Measurements from ENCODE around the gene OR10X1.

The OR10X1 gene

DNA sequence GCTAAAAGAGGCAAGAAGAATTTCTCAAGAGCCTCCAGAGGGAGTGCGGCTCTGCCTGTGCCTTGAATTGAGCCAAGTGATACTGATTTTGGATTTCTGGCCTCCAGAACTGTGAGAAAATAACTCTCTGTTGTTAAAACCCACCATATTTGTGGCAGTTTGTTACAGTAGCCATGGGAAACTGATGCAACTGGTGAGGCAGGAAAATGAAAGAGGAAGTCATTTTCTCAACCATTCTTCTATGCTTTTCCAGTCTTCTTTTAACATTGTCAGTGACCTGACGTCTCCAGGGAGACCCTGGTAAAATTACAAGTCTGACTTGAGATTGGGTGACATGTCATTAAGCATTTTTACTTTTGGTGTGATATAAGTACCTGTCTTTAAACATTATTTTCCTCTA, 15.1 kb downstream of the OR10X1 start:
- Histone ChIP-seq H3K4me1 (ENCODE audit: control insufficient read depth, insufficient read depth, low read length, poor library complexity, severe bottlenecking) (no peaks in the 10 kb centered on the region), H3K27ac (ENCODE audit: low read depth, low read length, severe bottlenecking) (no peak overlapping the region), H3K4me3 (ENCODE audit: extremely low read depth, insufficient read depth, low read length, poor library complexity, severe bottlenecking) (no peak overlapping the region), H3K9me3 (ENCODE audit: control insufficient read depth, low read length) (no peaks in the 10 kb centered on the region), H3K36me3 (ENCODE audit: control insufficient read depth, insufficient read depth, low read length) (no peaks in the 10 kb centered on the region)
- WGBS, 2 experiments (ENCODE audit: insufficient coverage in 2 of 2) = 100% methylated on average over 1 of the region's 2 CpGs; no CpG with 5 or more reads in 1 of the 2 experiments

GRCh38 chr1:158563853-158564252, 15.8 kb downstream of the OR10X1 start:
- no CpG with 5 or more reads among the region's 2 CpGs for WGBS, 2 experiments (ENCODE audit: insufficient coverage in 2 of 2)
- Histone ChIP-seq H3K27ac (ENCODE audit: low read depth, low read length, severe bottlenecking) (no peak overlapping the region), H3K9me3 (ENCODE audit: control insufficient read depth, low read length) (no peaks in the 10 kb centered on the region), H3K36me3 (ENCODE audit: control insufficient read depth, insufficient read depth, low read length) (no peaks in the 10 kb centered on the region), H3K4me1 (ENCODE audit: control insufficient read depth, insufficient read depth, low read length, poor library complexity, severe bottlenecking) (no peaks in the 10 kb centered on the region), H3K4me3 (ENCODE audit: extremely low read depth, insufficient read depth, low read length, poor library complexity, severe bottlenecking) (no peak overlapping the region)

DNA sequence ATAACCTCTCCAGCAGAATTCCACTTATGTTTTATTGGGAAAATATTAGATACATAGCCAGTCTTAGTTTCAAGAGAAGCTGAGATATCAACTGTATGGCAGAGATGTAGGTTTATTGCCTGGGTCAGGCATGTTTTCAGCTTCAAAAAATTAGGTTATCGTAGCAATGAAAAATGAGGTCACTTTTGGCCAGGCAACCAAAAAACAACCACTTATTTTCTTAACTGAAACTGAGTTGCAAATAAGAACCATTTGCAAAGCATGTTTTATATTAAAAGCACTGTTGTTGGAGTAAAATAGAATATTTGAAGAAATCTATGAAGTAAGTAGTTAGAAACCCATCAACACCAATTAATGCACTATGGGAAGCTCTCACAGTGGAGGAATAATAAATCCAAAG, 20.0 kb downstream of the OR10X1 start:
- no peaks in the 10 kb centered on the region for H3K9me3 ChIP-seq (ENCODE audit: control insufficient read depth, low read length)
- WGBS, 2 experiments (ENCODE audit: insufficient coverage in 2 of 2) = no CpG with 5 or more reads among the region's 1 CpG

DNA sequence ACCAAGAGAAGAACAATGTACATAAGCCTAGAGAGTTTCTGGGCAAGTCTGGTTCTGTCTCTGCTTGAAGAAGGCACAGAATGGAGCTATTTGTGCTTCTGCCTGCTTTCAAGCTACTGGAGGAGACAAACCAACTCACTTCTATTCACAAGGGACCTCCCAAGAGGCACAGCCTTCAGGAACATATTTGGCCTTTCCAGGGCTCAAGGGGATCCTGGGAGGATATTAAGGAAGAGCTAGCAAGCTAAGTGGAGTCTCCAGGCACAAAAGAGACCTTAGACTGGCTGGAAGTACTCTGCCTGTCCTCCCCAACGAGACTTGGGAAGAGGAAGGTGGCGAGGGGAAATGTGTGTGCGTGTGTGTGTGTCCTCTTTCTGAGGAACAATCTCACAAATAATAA, 25.3 kb downstream of the OR10X1 start, which contains the start of gene OR6Y1:
TSS of gene OR6Y1 (minus strand) at position 54 of the 400 bp plus-strand sequence. CDS start 6,300 bp downstream, outside the sequence.
- H3K27ac ChIP-seq (ENCODE audit: low read depth, low read length, severe bottlenecking) = no peak within 1 kb of the TSS
- H3K4me1 ChIP-seq (ENCODE audit: control insufficient read depth, insufficient read depth, low read length, poor library complexity, severe bottlenecking) = no peaks in the 10 kb centered on the region
- no peaks in the 10 kb centered on the region for H3K36me3 ChIP-seq (ENCODE audit: control insufficient read depth, insufficient read depth, low read length)
- no peaks in the 10 kb centered on the region for H3K9me3 ChIP-seq (ENCODE audit: control insufficient read depth, low read length)
- no CpG with 5 or more reads among the region's 3 CpGs for WGBS, 2 experiments (ENCODE audit: insufficient coverage in 2 of 2)
- no peak within 1 kb of the TSS for H3K4me3 ChIP-seq (ENCODE audit: extremely low read depth, insufficient read depth, low read length, poor library complexity, severe bottlenecking)

More for the DNA sequence above, 20.0 kb downstream of the OR10X1 start:
- no peak overlapping the region for H3K27ac ChIP-seq (ENCODE audit: low read depth, low read length, severe bottlenecking)
- no peaks in the 10 kb centered on the region for H3K36me3 ChIP-seq (ENCODE audit: control insufficient read depth, insufficient read depth, low read length)
- H3K4me1 ChIP-seq (ENCODE audit: control insufficient read depth, insufficient read depth, low read length, poor library complexity, severe bottlenecking) = no peaks in the 10 kb centered on the region
- no peak overlapping the region for H3K4me3 ChIP-seq (ENCODE audit: extremely low read depth, insufficient read depth, low read length, poor library complexity, severe bottlenecking)

DNA sequence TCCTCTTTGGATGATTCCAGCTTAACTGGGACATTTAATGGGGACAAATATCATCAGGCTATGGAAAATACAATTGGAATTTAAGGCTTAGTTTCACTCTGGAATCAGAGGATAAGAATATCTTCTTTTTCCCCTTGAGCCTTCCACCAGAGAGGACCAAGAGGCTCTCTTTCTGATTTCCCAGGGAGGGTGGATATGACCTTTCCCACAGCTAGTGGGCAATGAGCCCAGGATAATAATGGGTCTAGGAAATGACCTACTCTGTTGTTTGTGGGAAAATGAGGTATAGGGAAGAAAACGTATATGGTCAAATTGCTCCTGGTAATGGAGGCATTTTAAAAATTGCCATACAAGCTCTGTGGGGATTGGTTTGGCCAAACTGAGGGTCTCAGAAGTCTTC, 27.4 kb downstream of the OR10X1 start:
- Histone ChIP-seq H3K4me3 (ENCODE audit: extremely low read depth, insufficient read depth, low read length, poor library complexity, severe bottlenecking) (no peak overlapping the region), H3K36me3 (ENCODE audit: control insufficient read depth, insufficient read depth, low read length) (no peaks in the 10 kb centered on the region), H3K27ac (ENCODE audit: low read depth, low read length, severe bottlenecking) (no peak overlapping the region), H3K9me3 (ENCODE audit: control insufficient read depth, low read length) (no peaks in the 10 kb centered on the region), H3K4me1 (ENCODE audit: control insufficient read depth, insufficient read depth, low read length, poor library complexity, severe bottlenecking) (no peaks in the 10 kb centered on the region)
- 86 to 100% methylated on average over 1 of the region's 1 CpG for WGBS, 2 experiments (ENCODE audit: insufficient coverage in 2 of 2)

- Histone ChIP-seq H3K4me1 (ENCODE audit: control insufficient read depth, insufficient read depth, low read length, poor library complexity, severe bottlenecking) (no peaks in the 10 kb centered on the region), H3K36me3 (ENCODE audit: control insufficient read depth, insufficient read depth, low read length) (no peaks in the 10 kb centered on the region), H3K4me3 (ENCODE audit: extremely low read depth, insufficient read depth, low read length, poor library complexity, severe bottlenecking) (no peak overlapping the region), H3K27ac (ENCODE audit: low read depth, low read length, severe bottlenecking) (no peak overlapping the region), H3K9me3 (ENCODE audit: control insufficient read depth, low read length) (no peaks in the 10 kb centered on the region)
- WGBS, 2 experiments (ENCODE audit: insufficient coverage in 2 of 2) = 100% methylated on average over 2 of the region's 2 CpGs
Observed at GRCh38 chr1:158547533-158547932, 32.2 kb downstream of the OR10X1 start.

- Histone ChIP-seq H3K4me3 (ENCODE audit: extremely low read depth, insufficient read depth, low read length, poor library complexity, severe bottlenecking) (no peak overlapping the region), H3K27ac (ENCODE audit: low read depth, low read length, severe bottlenecking) (no peak overlapping the region), H3K36me3 (ENCODE audit: control insufficient read depth, insufficient read depth, low read length) (no peaks in the 10 kb centered on the region), H3K9me3 (ENCODE audit: control insufficient read depth, low read length) (no peaks in the 10 kb centered on the region), H3K4me1 (ENCODE audit: control insufficient read depth, insufficient read depth, low read length, poor library complexity, severe bottlenecking) (no peaks in the 10 kb centered on the region)
- no CpG with 5 or more reads among the region's 2 CpGs for WGBS, 2 experiments (ENCODE audit: insufficient coverage in 2 of 2)
Observed at GRCh38 chr1:158537609-158538008, 42.1 kb downstream of the OR10X1 start.

- no peak overlapping the region for H3K27ac ChIP-seq (ENCODE audit: low read depth, low read length, severe bottlenecking)
- no peak overlapping the region for H3K4me3 ChIP-seq (ENCODE audit: extremely low read depth, insufficient read depth, low read length, poor library complexity, severe bottlenecking)
- no peaks in the 10 kb centered on the region for H3K9me3 ChIP-seq (ENCODE audit: control insufficient read depth, low read length)
- no peaks in the 10 kb centered on the region for H3K36me3 ChIP-seq (ENCODE audit: control insufficient read depth, insufficient read depth, low read length)
- H3K4me1 ChIP-seq (ENCODE audit: control insufficient read depth, insufficient read depth, low read length, poor library complexity, severe bottlenecking) = no peaks in the 10 kb centered on the region
- no CpG with 5 or more reads among the region's 5 CpGs for WGBS, 2 experiments (ENCODE audit: insufficient coverage in 2 of 2)
Observed at GRCh38 chr1:158534496-158534895, 45.2 kb downstream of the OR10X1 start.

All from mesodermal cell (in vitro differentiated cells).